Non-pigmented ciliary epithelial cell (primary cell): ENCODE data around the gene DIS3L2.
"Not testable (repeated sequence)": the region's sequence is repeated elsewhere in the genome, so short reads cannot be mapped to it uniquely, and the experiment has no call there.

Experiments
- DNase-seq: peaks from one replicate; pipeline ENCODE4 v3.0.0-alpha.2; 2010; ENCODE audit warnings: low read depth

Gene DIS3L2

GRCh38 chr2:232369126-232369951, 407.8 kb downstream of the DIS3L2 start:
- DNase-seq = no peak

- DNase-seq = not testable (repeated sequence)
Observed at GRCh38 chr2:232370007-232370406, 408.5 kb downstream of the DIS3L2 start.

- no peak for DNase-seq
Observed at GRCh38 chr2:232372231-232373208, 411.0 kb downstream of the DIS3L2 start.

- no peak for DNase-seq
Observed at GRCh38 chr2:232374356-232374755, 412.8 kb downstream of the DIS3L2 start.

GRCh38 chr2:232375164-232375563, 413.7 kb downstream of the DIS3L2 start:
- no peak for DNase-seq

- DNase-seq = no peak
Observed at GRCh38 chr2:232376260-232376659, 414.7 kb downstream of the DIS3L2 start.

GRCh38 chr2:232376713-232377112, 415.2 kb downstream of the DIS3L2 start:
- DNase-seq = no peak

- DNase-seq = no peak
Observed at GRCh38 chr2:232377319-232377718, 415.8 kb downstream of the DIS3L2 start.

- DNase-seq = no peak
Observed at GRCh38 chr2:232377841-232378734, 416.6 kb downstream of the DIS3L2 start.

- not testable (repeated sequence) for DNase-seq
Observed at GRCh38 chr2:232378735-232379151, 417.2 kb downstream of the DIS3L2 start, which contains the start of gene ALPP. TSS of gene ALPP (plus strand) at chr2:232378751. CDS start at chr2:232378803, 52 bp downstream.

GRCh38 chr2:232379610-232380590, 418.4 kb downstream of the DIS3L2 start:
- not testable (repeated sequence) for DNase-seq

- not testable (repeated sequence) for DNase-seq
Observed at GRCh38 chr2:232381204-232382031, 419.9 kb downstream of the DIS3L2 start.

GRCh38 chr2:232382331-232383225, 421.1 kb downstream of the DIS3L2 start:
- DNase-seq = no peak

GRCh38 chr2:232384466-232384865, 423.0 kb downstream of the DIS3L2 start:
- DNase-seq = no peak

GRCh38 chr2:232385058-232385457, 423.5 kb downstream of the DIS3L2 start:
- not testable (repeated sequence) for DNase-seq

- peak; percentile 70 for DNase-seq
Observed at GRCh38 chr2:232385660-232386489, 424.4 kb downstream of the DIS3L2 start.

GRCh38 chr2:232386490-232386739, 424.9 kb downstream of the DIS3L2 start:
- no peak for DNase-seq
